ENCODE measurements around the gene PNMA6A. TPM values are rescaled to one million over a fixed set of nuclear protein-coding genes. Genes with fewer than 3 reads are reported as not detected.

The PNMA6A gene
- 8.3 and 14.3 TPM in 2 replicates for polyA plus RNA-seq

GRCh38 chrX:153071909-153072583 lies at the start of gene PNMA6A:
TSS of gene PNMA6A (plus strand) at chrX:153072454. CDS start at chrX:153073063, 609 bp downstream.

GRCh38 chrX:153055871-153056749 lies 16.1 kb upstream of the PNMA6A start, which contains the start of gene PNMA3:
TSS of gene PNMA3 (plus strand) at chrX:153056470. CDS start at chrX:153057056, 586 bp downstream.

Other genes with a start within 250 kb of the PNMA6A start
- gene CETN2, start 241.7 kb upstream of the PNMA6A start, polyA plus RNA-seq = 115 and 119 TPM in 2 replicates
- 16.4 and 20.0 TPM in 2 replicates for gene NSDHL, start 241.4 kb upstream of the PNMA6A start, polyA plus RNA-seq
- 1.1 TPM in 1 of 2 replicates, not detected in the other for gene ZNF185, start 174.4 kb upstream of the PNMA6A start, polyA plus RNA-seq
- gene PNMA5, start 78.3 kb upstream of the PNMA6A start, polyA plus RNA-seq = 0.32 TPM in 1 of 2 replicates, not detected in the other
- gene PNMA3, start 16.0 kb upstream of the PNMA6A start, polyA plus RNA-seq = 4.1 and 5.0 TPM in 2 replicates
- gene MAGEA1, start 106.8 kb downstream of the PNMA6A start, polyA plus RNA-seq = not detected in 2 replicates
- not detected in 2 replicates for gene PNMA6F, start 249.3 kb downstream of the PNMA6A start, polyA plus RNA-seq

All from Purkinje cell (primary cell).